ENCODE results near the gene ZDHHC18.
A peak's percentile ranks its signal among the peaks of the same experiment; 100 is the strongest.
"Not testable (repeated sequence)": the region's sequence is repeated elsewhere in the genome, so short reads cannot be mapped to it uniquely, and the experiment has no call there.

ZDHHC18 gene

DNA sequence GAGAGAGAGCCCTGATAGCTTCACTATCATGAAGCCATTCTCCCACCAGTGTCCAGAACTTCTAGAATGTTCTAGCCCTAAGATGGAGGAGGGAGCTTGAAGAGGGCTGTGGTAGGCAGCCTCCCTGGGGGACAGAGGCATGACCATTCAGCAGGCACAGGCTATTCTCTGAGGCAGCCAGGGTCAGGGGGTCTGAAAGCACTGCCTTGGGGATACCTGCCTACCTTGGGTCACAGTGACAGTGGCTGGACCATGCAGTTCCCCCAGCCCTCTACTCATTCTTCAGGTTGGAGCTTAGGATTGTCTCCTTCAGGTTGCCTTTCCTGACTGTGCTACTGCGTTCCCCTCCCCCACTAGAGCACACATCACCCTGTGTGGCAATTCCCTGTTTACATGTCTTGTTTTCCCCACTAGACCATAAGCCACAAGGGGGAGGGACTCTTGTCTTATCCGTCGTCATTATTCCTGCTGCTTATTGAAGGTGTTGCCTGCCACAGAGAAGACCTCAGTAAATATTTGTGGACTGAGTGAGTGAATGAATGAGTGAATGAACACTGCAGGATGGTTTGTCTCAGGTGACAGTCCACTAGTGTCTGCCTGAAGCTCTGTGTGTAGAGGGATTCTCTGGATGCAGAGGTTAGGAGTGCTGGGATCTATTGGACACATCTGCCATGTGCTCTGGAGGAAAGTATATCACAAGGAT, 5.2 kb downstream of the ZDHHC18 start:
- peak in 1 of 2 experiments; percentile 37 for DNase-seq (ENCODE audit: low read depth in 1 of 2, low spot score in 1 of 2)
- H3K27ac ChIP-seq (replicated peaks): no peak overlapping the region
- TF ChIP-seq GABPA (IDR thresholded peaks at IDR 0.05; ENCODE audit: low read depth) (no peak), SPI1 (IDR thresholded peaks at IDR 0.05; ENCODE audit: borderline replicate concordance, low read depth) (no peak), POLR2AphosphoS5 (IDR thresholded peaks at IDR 0.05; ENCODE audit: low read depth) (no peak), CTCF (IDR thresholded peaks at IDR 0.05; ENCODE audit: insufficient read depth, low read length) (no peak)
- TF ChIP-seq, protein P1, sequence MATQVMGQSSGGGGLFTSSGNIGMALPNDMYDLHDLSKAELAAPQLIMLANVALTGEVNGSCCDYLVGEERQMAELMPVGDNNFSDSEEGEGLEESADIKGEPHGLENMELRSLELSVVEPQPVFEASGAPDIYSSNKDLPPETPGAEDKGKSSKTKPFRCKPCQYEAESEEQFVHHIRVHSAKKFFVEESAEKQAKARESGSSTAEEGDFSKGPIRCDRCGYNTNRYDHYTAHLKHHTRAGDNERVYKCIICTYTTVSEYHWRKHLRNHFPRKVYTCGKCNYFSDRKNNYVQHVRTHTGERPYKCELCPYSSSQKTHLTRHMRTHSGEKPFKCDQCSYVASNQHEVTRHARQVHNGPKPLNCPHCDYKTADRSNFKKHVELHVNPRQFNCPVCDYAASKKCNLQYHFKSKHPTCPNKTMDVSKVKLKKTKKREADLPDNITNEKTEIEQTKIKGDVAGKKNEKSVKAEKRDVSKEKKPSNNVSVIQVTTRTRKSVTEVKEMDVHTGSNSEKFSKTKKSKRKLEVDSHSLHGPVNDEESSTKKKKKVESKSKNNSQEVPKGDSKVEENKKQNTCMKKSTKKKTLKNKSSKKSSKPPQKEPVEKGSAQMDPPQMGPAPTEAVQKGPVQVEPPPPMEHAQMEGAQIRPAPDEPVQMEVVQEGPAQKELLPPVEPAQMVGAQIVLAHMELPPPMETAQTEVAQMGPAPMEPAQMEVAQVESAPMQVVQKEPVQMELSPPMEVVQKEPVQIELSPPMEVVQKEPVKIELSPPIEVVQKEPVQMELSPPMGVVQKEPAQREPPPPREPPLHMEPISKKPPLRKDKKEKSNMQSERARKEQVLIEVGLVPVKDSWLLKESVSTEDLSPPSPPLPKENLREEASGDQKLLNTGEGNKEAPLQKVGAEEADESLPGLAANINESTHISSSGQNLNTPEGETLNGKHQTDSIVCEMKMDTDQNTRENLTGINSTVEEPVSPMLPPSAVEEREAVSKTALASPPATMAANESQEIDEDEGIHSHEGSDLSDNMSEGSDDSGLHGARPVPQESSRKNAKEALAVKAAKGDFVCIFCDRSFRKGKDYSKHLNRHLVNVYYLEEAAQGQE (IDR thresholded peaks at IDR 0.05; ENCODE audit: insufficient replicate concordance, low read depth): no peak
- no peak overlapping the region for H3K4me3 ChIP-seq (replicated peaks; ENCODE audit: insufficient read depth, low read length)
- H3K27me3 ChIP-seq (ENCODE audit: insufficient read depth, poor library complexity, severe bottlenecking): no peaks in the 10 kb centered on the region

GRCh38 chr1:26832249-26832960, 5.9 kb downstream of the ZDHHC18 start:
- no peak for DNase-seq (ENCODE audit: low read depth in 1 of 2, low spot score in 1 of 2)
- TF ChIP-seq POLR2AphosphoS5 (IDR thresholded peaks at IDR 0.05; ENCODE audit: low read depth) (no peak), SPI1 (IDR thresholded peaks at IDR 0.05; ENCODE audit: borderline replicate concordance, low read depth) (no peak), GABPA (IDR thresholded peaks at IDR 0.05; ENCODE audit: low read depth) (no peak), CTCF (IDR thresholded peaks at IDR 0.05; ENCODE audit: insufficient read depth, low read length) (no peak)
- TF ChIP-seq, protein P1 (IDR thresholded peaks at IDR 0.05; ENCODE audit: insufficient replicate concordance, low read depth): no peak
- H3K4me3 ChIP-seq (replicated peaks; ENCODE audit: insufficient read depth, low read length): no peak overlapping the region
- H3K27me3 ChIP-seq (ENCODE audit: insufficient read depth, poor library complexity, severe bottlenecking): no peaks in the 10 kb centered on the region
- no peak overlapping the region for H3K27ac ChIP-seq (replicated peaks)

DNA sequence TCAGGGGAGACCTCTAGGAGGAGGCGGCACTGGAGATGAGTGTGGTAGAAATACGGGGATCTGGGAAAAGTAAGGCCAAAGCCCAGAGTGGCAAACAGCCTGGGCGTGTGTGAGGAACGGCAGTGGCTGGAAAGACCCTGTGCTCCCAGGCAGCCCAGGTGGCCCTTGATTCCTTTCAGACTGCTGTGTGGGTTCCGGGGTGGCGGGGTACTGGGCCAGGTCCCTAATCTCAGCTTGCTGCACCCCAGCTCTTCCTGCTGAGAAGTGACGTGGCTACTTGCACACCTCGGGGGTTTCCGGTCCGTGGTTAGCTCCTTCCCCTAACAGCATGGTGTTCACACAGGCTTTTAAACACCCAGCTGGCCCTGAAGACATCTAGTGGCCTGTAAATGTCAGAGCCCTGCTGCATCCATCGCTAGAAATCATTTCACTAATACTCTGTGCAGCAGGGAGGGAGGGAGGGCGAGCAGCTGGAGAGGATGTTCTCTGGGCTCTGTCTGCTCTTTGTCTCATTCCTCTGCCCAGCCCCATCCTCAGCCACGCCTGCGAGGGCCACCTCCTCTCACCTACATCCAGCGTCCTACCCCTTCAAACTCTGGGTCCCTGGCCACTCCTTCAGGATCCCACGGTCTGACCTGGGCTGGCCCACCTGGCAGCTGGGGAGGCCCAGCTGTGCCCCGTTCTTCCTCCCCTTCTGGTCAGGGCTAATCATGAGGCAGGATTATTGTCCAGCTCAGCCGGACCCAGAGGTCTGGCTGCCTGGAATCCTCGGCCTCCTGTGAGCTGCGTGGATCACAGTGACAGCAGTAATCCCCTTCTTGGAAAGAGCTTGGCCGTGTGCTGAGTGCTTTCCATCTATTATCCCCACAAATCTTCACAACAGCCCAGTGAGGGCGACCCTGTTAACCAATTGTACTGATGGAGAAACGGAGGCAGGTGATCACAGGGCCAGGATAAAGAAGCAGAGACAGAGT, 7.2 kb downstream of the ZDHHC18 start:
- DNase-seq (ENCODE audit: low read depth in 1 of 2, low spot score in 1 of 2): peak; percentile 63 to 91
- Histone ChIP-seq H3K27me3 (ENCODE audit: insufficient read depth, poor library complexity, severe bottlenecking) (no peaks in the 10 kb centered on the region), H3K27ac (replicated peaks) (peak overlapping the region; percentile 64), H3K4me3 (replicated peaks; ENCODE audit: insufficient read depth, low read length) (no peak overlapping the region)
- TF ChIP-seq, protein P1 (IDR thresholded peaks at IDR 0.05; ENCODE audit: insufficient replicate concordance, low read depth): no peak
- no peak for TF ChIP-seq SPI1 (IDR thresholded peaks at IDR 0.05; ENCODE audit: borderline replicate concordance, low read depth)
- TF ChIP-seq CTCF (IDR thresholded peaks at IDR 0.05; ENCODE audit: insufficient read depth, low read length): peak; percentile 19
- TF ChIP-seq GABPA (IDR thresholded peaks at IDR 0.05; ENCODE audit: low read depth): peak; percentile 79
- TF ChIP-seq POLR2AphosphoS5 (IDR thresholded peaks at IDR 0.05; ENCODE audit: low read depth): peak; percentile 25; the same call in 1 of the 2 replicates

- not testable (repeated sequence) for DNase-seq (ENCODE audit: low read depth in 1 of 2, low spot score in 1 of 2); H3K4me3 ChIP-seq (replicated peaks; ENCODE audit: insufficient read depth, low read length); H3K27me3 ChIP-seq (ENCODE audit: insufficient read depth, poor library complexity, severe bottlenecking); H3K27ac ChIP-seq (replicated peaks)
Measured at GRCh38 chr1:26837665-26838064, 11.2 kb downstream of the ZDHHC18 start.

Measured in HL-60 (cell line).